ENCODE data around the gene RCC2. TPM values are rescaled to one million over a fixed set of nuclear protein-coding genes. Genes with fewer than 3 reads are reported as not detected.
A peak's percentile ranks its signal among the peaks of the same experiment; 100 is the strongest.

Gene RCC2
- total RNA-seq, 1 donor from 2014 or later: 196 TPM

DNA sequence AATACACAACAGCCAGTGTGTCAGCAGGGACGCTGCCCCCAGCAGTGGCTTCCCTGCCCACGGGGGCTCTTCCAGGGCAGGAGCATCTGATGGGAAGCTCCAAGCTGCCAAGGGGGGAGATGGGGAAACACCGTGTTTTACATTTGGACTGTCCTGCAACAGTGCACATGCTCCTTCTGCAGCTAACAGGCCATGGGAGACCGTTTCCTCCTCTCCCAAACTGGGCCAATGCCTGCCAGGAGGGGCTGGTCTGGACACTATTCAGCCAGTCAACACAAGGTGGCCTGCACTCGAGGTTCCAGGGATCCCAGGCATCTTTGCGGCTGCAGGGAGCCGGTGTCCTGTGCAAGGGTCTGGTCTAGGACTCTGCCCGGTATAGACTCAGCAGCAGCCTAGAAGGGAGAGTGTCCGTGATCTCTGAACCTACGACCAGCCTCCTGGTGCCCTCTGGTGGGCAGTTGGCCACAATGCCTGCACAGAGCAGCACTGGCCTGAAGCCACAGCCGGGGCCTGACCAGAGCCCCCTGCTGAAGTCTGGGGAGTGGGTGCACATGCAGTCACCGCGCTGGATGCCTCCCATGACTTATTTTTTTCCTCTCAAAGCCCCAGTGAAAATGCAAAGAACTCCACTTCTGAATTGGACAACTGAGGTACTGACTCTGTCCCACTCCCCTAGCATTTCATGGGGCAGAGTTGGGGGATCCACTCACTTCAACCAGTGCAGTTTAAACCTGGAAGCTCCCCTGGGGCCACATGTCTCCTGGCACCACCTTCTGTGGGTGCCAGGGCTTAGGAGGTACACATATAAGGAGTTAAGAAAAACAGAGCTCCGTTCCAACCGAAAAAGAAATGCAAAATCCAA, 33.3 kb downstream of the RCC2 start:
- TF ChIP-seq, protein P1, sequence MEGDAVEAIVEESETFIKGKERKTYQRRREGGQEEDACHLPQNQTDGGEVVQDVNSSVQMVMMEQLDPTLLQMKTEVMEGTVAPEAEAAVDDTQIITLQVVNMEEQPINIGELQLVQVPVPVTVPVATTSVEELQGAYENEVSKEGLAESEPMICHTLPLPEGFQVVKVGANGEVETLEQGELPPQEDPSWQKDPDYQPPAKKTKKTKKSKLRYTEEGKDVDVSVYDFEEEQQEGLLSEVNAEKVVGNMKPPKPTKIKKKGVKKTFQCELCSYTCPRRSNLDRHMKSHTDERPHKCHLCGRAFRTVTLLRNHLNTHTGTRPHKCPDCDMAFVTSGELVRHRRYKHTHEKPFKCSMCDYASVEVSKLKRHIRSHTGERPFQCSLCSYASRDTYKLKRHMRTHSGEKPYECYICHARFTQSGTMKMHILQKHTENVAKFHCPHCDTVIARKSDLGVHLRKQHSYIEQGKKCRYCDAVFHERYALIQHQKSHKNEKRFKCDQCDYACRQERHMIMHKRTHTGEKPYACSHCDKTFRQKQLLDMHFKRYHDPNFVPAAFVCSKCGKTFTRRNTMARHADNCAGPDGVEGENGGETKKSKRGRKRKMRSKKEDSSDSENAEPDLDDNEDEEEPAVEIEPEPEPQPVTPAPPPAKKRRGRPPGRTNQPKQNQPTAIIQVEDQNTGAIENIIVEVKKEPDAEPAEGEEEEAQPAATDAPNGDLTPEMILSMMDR (IDR thresholded peaks at IDR 0.05; ENCODE audit: unreplicated experiment): peak; percentile 85
- DNase-seq (ENCODE audit: low spot score, unreplicated experiment): peak; percentile 74
- H3K4me3 Mint-ChIP-seq (ENCODE audit: low read depth): no peak overlapping the region
- no peak overlapping the region for H3K27ac Mint-ChIP-seq
- H3K4me1 Mint-ChIP-seq (ENCODE audit: low read depth): no peaks in the 10 kb centered on the region
- no peaks in the 10 kb centered on the region for H3K27me3 Mint-ChIP-seq
- H3K36me3 Mint-ChIP-seq (ENCODE audit: insufficient read depth): peaks cover 23% of the 10 kb centered on the region
- H3K9me3 Mint-ChIP-seq (ENCODE audit: low read depth): no peaks in the 10 kb centered on the region

DNA sequence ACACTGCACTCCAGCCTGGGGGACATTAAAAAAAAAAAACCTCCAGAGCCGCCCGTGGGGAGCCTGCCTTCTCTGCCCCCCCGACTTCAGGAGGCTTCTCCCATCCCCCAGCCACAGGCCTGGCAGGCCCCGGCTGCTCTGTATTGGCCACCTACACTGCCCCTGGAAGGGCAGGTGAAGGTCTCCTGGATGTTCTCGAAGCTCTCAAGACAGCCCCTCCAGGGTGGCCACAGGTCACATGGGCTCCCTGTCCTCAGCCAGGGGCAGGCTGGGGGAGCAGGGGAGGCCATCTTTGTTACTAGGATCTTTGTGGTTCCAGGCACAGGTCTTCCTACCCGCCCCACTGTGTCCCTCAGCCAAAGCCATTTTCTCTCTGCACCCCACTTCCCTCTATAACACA, 34.7 kb downstream of the RCC2 start:
- Mint-ChIP-seq H3K27ac (no peak overlapping the region), H3K4me1 (ENCODE audit: low read depth) (no peaks in the 10 kb centered on the region)
- DNase-seq (ENCODE audit: low spot score, unreplicated experiment): no peak

DNA sequence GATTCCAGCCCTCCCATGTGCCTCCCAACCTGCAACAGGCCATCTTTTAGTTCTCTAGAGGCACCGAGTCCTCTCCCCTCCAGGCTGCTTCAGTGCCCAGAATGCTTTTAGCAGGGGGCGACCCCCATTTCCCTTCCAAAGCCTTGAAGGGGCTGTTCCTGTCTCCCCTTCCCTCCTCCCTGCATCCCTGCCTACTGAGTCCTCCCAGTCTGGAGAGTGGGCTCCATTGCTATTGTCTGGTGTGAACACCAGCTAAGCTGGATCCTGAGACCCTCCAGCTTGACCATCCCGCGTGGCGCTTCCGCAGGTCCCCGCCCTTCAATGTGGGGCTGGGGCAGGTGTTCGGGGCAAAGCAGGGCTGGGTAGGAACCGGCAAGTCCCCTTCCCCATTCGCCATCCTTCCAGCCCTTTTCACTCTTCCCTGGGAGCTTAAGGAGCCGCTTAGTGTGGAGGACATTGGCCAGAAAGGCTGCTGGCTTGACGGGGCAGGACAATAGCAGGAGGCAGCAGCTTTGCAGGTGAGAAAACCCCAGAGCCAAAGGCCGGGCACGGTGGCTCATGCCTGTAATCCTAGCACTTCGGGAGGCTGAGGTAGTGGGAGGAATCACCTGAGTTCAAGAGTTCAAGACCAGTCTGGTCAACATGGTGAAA, 35.3 kb downstream of the RCC2 start:
- TF ChIP-seq, protein P1 (IDR thresholded peaks at IDR 0.05; ENCODE audit: unreplicated experiment): no peak
- Mint-ChIP-seq H3K4me3 (ENCODE audit: low read depth) (no peak overlapping the region), H3K36me3 (ENCODE audit: insufficient read depth) (peaks cover 11% of the 10 kb centered on the region), H3K27ac (no peak overlapping the region), H3K27me3 (no peaks in the 10 kb centered on the region), H3K9me3 (ENCODE audit: low read depth) (no peaks in the 10 kb centered on the region), H3K4me1 (ENCODE audit: low read depth) (no peaks in the 10 kb centered on the region)
- no peak for DNase-seq (ENCODE audit: low spot score, unreplicated experiment)

More for the DNA sequence above, 34.7 kb downstream of the RCC2 start:
- no peaks in the 10 kb centered on the region for H3K9me3 Mint-ChIP-seq (ENCODE audit: low read depth)
- no peak overlapping the region for H3K4me3 Mint-ChIP-seq (ENCODE audit: low read depth)
- H3K36me3 Mint-ChIP-seq (ENCODE audit: insufficient read depth): peaks cover 15% of the 10 kb centered on the region
- no peaks in the 10 kb centered on the region for H3K27me3 Mint-ChIP-seq
- TF ChIP-seq, protein P1 (IDR thresholded peaks at IDR 0.05; ENCODE audit: unreplicated experiment): no peak

DNA sequence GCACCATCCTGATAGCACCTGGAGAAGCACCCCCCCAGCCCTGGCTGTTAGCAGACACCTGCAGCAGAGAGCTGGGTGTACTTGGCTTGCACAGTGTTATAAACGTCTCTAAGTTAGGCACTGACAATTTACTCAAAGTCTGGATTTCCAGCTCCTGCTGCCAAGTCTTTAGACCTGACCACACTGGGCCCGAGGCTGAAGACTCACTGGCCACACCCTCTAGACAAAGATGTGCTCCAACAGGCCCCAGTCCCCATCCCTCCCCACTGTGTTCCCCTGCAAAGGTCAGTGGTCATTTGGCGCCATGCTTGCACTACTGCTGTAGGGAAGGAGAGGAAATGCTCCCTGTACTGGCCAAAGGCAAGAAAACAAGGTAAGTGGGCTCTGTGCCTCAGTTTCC, 36.4 kb downstream of the RCC2 start:
- Mint-ChIP-seq H3K36me3 (ENCODE audit: insufficient read depth) (peaks cover 3% of the 10 kb centered on the region), H3K9me3 (ENCODE audit: low read depth) (no peaks in the 10 kb centered on the region), H3K4me1 (ENCODE audit: low read depth) (no peaks in the 10 kb centered on the region), H3K4me3 (ENCODE audit: low read depth) (no peak overlapping the region), H3K27me3 (no peaks in the 10 kb centered on the region), H3K27ac (no peak overlapping the region)
- TF ChIP-seq, protein P1 (IDR thresholded peaks at IDR 0.05; ENCODE audit: unreplicated experiment): no peak
- DNase-seq (ENCODE audit: low spot score, unreplicated experiment): no peak

DNA sequence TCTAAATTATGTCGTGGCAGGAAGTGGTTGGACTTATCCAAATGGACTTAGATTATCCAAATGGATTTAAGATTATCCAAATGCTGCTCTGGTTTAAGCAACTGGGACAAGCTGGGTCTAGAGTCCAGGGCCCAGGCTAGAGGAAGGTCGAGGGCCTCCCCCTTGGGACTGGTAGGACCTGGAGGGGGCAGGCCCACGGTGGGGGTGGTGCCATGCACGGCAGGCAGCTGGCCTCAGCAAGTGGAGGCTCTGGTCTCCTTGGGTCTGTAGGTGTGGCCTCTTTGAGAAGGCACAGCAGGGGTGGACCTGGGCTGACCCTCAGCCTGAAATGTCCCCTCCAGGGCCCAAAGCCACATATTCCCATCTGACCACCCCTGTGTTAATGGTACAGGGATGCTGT, 37.6 kb downstream of the RCC2 start:
- no peak overlapping the region for H3K27ac Mint-ChIP-seq
- H3K4me1 Mint-ChIP-seq (ENCODE audit: low read depth): no peaks in the 10 kb centered on the region
- no peak overlapping the region for H3K4me3 Mint-ChIP-seq (ENCODE audit: low read depth)
- DNase-seq (ENCODE audit: low spot score, unreplicated experiment): no peak
- H3K36me3 Mint-ChIP-seq (ENCODE audit: insufficient read depth): no peaks in the 10 kb centered on the region
- TF ChIP-seq, protein P1 (IDR thresholded peaks at IDR 0.05; ENCODE audit: unreplicated experiment): no peak
- H3K27me3 Mint-ChIP-seq: no peaks in the 10 kb centered on the region
- H3K9me3 Mint-ChIP-seq (ENCODE audit: low read depth): no peaks in the 10 kb centered on the region

Data from progenitor cell of endocrine pancreas (in vitro differentiated cells).